GM12872 (cell line): Measurements from ENCODE around the gene MSX1.

Experiments used
- CTCF ChIP-seq: IDR thresholded peaks from 3 replicates; pipeline ENCODE4 v1.5.1; 2011; ENCODE audit warnings: low read depth, mild to moderate bottlenecking, low read length, moderate library complexity; ENCODE audit not compliant: insufficient read depth

MSX1 gene

DNA sequence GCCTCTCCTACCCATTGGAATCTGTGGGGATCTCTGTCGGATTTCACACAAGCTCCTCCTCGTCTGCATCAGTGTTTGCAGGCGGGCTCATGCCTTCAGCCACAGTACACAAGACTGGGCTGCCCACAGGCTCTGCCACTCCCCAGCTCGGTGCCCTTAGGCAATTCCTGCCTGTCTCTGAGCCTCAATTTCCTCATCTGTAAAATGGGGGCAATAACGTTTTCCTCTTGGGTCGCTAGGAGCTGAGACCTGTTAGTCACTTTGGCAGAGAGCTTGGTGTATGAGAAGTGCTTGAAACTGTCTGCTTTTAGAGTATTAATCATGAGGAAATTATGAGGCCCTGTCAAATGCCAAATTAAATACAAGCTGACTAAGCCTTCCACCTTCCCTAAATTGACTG is 27.6 kb upstream of the MSX1 start:
- no peak for TF ChIP-seq CTCF

DNA sequence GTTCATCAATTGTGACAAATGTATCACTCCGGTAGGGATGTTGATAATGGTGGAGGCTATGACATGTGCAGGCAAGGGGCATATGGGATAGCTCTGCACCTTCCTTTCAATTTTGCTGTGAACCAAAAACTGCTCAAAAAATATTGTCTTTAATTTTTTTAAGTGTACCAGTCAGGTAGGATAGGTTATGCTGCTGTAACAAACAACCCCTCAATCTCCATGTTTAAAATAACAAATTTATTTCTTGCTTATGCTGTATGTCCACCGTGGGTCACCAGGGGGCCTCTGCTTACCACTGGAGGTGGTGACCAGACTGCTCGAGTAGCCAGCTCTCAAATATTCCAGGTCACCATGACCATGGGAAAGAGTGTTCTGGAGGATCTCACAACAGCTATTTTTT is 23.4 kb upstream of the MSX1 start:
- no peak for TF ChIP-seq CTCF

DNA sequence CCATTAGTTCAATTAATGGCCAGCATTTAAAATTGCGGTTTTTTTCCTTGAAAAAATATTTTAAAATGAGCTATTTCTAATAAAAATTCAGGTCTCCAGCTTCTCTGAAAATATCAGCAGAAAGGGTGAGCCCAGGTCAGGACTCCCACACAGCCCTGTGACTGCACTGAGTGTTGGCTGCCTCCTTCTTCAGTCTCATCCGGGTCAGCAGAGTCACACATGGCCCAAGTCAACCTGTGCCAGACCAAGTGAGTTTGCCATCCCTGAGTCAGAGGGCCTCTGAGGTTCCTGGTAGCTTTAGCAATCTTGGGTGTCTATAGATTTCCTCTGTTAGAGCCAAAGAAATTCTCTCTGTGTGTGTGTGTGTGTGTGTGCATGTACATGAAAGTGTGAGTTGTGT is 22.1 kb upstream of the MSX1 start:
- TF ChIP-seq CTCF, result no peak

- no peak for TF ChIP-seq CTCF
Measured at GRCh38 chr4:4838051-4838935, 21.2 kb upstream of the MSX1 start.

- no peak for TF ChIP-seq CTCF
Measured at GRCh38 chr4:4838936-4839810, 20.3 kb upstream of the MSX1 start.

DNA sequence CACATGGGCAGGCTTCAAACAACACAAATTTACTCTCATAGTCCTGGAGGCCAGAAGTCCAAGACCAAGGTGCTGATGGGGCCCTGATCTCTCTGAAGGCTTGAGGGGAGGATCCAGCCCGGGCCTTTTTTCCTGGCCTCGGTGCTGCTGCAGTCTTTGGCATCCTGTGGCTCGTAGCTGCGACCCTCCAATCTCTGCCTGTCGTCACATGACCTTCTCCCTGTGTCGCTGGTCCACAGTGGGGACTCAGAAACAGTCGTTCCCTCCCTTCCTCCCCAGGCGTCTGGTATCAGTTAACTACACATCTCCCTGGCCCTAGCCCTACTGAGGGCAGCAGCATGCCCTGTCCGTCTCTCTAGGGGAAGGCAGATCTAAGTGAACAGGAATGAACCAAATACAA is 19.1 kb upstream of the MSX1 start:
- no peak for TF ChIP-seq CTCF

DNA sequence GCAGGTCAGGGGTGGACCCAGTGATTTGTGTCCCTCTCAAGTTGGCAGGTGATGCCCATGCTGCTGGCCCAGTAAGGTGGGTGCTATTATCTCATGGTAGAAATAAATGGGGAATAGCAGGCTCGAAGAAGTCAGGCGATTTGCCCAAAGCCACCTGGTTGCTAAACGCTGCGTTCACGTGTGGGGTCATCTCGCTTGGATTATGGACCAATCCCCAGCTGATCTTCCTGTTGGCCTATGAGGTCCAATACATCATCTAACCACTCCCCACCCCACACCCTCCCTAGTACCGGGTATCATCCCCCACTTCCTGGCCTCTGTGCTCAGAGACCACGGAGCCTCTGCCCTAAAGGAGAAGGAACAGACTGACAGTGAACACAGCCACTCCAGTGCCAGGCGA is 18.3 kb upstream of the MSX1 start:
- TF ChIP-seq CTCF, result no peak
